SK-N-MC (cell line): ENCODE results near the gene ITPRIP.

Experiments
- DNase-seq: peaks from one replicate; pipeline ENCODE4 v3.0.0-alpha.2; 2011; ENCODE audit warnings: low read depth, low spot score
- H3K27ac ChIP-seq: fragments of 200-600 bp; sonication (generic); 2 replicates; pipeline ENCODE4 v1.5.1; 2016; ENCODE audit warnings: mixed run types
- H3K36me3 ChIP-seq: fragments of 200-600 bp; sonication (generic); 2 replicates; pipeline ENCODE4 v1.6.1; 2017; ENCODE audit warnings: antibody characterized with exemption, low read length, mixed read lengths; ENCODE audit not compliant: insufficient read depth
- H3K4me3 ChIP-seq: fragments of 200-600 bp; sonication (generic); 2 replicates; pipeline ENCODE4 v1.5.1; 2016
- H3K9ac ChIP-seq: fragments of 200-600 bp; sonication (generic); 2 replicates; pipeline ENCODE4 v1.8.0; 2017; ENCODE audit warnings: mixed run types, mixed read lengths; ENCODE audit not compliant: insufficient read length
- H3K9me3 ChIP-seq: fragments of 200-600 bp; sonication (generic); 2 replicates; pipeline ENCODE4 v1.6.1; 2017; ENCODE audit warnings: low read depth, mild to moderate bottlenecking, antibody characterized with exemption, low read length, moderate library complexity, mixed read lengths
- EZH2 ChIP-seq: fragments of 200-600 bp; sonication (generic); IDR thresholded peaks from one replicate; pipeline ENCODE4 v1.6.1; 2017; ENCODE audit warnings: antibody characterized with exemption
- FOXP2 ChIP-seq: optimal IDR thresholded peaks from 2 replicates; pipeline ENCODE3; 2011; ENCODE audit warnings: mild to moderate bottlenecking, moderate library complexity; ENCODE audit not compliant: insufficient read depth; ENCODE audit errors: extremely low read length, control extremely low read depth
- POLR2AphosphoS5 ChIP-seq: IDR thresholded peaks from 2 replicates; pipeline ENCODE4 v1.6.1; 2012; ENCODE audit warnings: mild to moderate bottlenecking, low read depth, low read length, borderline replicate concordance

Gene ITPRIP

DNA sequence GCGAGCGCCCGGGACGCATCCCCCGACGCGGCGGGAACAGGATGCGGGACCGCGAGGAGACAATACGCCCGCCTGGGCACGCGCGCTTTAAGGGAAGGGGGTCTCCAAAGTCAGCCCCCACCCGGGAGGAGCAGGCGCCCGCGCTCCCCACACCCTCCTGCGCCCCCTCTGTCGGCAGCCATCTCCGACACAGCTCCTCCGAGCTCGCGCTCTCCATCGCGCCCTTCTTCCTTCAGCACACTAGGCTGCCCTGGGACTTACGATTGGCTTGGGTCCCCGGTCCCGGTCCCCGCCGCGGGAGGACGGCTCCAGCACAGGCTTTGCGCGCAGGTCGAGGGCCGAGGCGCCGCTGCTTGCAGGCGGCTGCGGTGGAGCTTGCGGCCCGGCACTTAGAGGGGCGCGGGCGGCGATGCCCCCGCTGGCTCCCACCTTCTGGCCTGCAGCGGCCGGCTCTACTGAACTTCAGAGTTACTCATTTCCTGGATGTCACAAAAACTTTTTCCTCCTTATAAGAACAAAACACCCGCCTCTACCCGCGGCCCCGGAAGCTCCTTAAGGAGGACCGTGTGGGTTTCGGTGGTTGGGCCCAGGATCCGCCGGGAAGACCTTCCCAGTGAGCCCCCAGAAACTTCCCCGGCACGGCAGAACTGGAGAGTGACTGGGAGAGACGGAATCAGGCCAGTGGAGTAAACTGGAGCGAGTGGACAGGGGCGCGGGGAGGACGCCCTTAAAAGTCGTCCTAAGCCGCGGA lies at the start of gene ITPRIP:
ITPRIP (minus strand) TSS at position 481 of the 751 bp plus-strand sequence. CDS start 22,414 bp downstream, outside the sequence.
- H3K36me3 ChIP-seq, result no peaks in the 10 kb centered on the region
- TF ChIP-seq POLR2AphosphoS5 (peak; percentile 33; the same call in 1 of the 2 replicates), FOXP2 (no peak)
- H3K27ac ChIP-seq, result peak within 1 kb of the TSS; percentile 94
- no peaks in the 10 kb centered on the region for H3K9me3 ChIP-seq
- DNase-seq, result no peak
- H3K9ac ChIP-seq, result peak within 1 kb of the TSS; percentile 90
- H3K4me3 ChIP-seq, result peak within 1 kb of the TSS; percentile 85

GRCh38 chr10:104387130-104387888 lies 49.0 kb upstream of the ITPRIP start:
- TF ChIP-seq POLR2AphosphoS5, result no peak
- no peak for TF ChIP-seq FOXP2
- TF ChIP-seq EZH2, result no peak
- Histone ChIP-seq H3K9me3 (no peaks in the 10 kb centered on the region), H3K27ac (no peak overlapping the region), H3K4me3 (no peak overlapping the region), H3K36me3 (no peaks in the 10 kb centered on the region), H3K9ac (no peak overlapping the region)
- no peak for DNase-seq

- Histone ChIP-seq H3K9ac (no peak overlapping the region), H3K9me3 (no peaks in the 10 kb centered on the region), H3K27ac (no peak overlapping the region), H3K4me3 (no peak overlapping the region), H3K36me3 (no peaks in the 10 kb centered on the region)
- TF ChIP-seq EZH2 (no peak), POLR2AphosphoS5 (no peak), FOXP2 (no peak)
- DNase-seq, result no peak
Measured at GRCh38 chr10:104380336-104380735, 42.1 kb upstream of the ITPRIP start.

GRCh38 chr10:104376784-104377300 lies 38.6 kb upstream of the ITPRIP start:
- Histone ChIP-seq H3K9ac (no peak overlapping the region), H3K4me3 (no peak overlapping the region), H3K27ac (no peak overlapping the region), H3K36me3 (no peaks in the 10 kb centered on the region), H3K9me3 (no peaks in the 10 kb centered on the region)
- no peak for TF ChIP-seq FOXP2
- TF ChIP-seq POLR2AphosphoS5, result no peak
- no peak for TF ChIP-seq EZH2
- no peak for DNase-seq

DNA sequence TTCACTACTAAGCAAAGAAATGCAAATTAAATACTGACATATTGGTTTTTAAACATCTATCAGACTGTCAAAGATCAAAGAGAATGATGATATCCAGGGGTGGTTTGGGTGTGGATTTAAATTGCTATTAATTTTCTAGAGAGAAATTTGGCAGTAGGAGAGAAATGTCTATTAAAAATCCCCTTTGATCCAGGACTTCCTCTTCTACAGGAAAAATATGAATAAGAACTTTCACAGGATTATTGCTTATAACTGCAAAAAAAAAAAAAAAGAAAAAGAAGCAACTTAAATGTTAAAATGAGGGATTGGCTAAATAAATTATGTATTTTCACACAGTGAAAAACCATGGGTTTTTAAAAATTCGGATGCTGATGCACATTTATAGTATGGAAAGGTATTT lies 36.3 kb upstream of the ITPRIP start:
- Histone ChIP-seq H3K9ac (no peak overlapping the region), H3K36me3 (no peaks in the 10 kb centered on the region), H3K4me3 (no peak overlapping the region), H3K9me3 (no peaks in the 10 kb centered on the region), H3K27ac (no peak overlapping the region)
- DNase-seq, result no peak
- no peak for TF ChIP-seq FOXP2

GRCh38 chr10:104371753-104372152 lies 33.5 kb upstream of the ITPRIP start:
- H3K4me3 ChIP-seq, result no peak overlapping the region
- no peak overlapping the region for H3K9ac ChIP-seq
- no peaks in the 10 kb centered on the region for H3K9me3 ChIP-seq
- H3K27ac ChIP-seq, result no peak overlapping the region
- no peak for DNase-seq
- H3K36me3 ChIP-seq, result no peaks in the 10 kb centered on the region
- TF ChIP-seq POLR2AphosphoS5, result no peak

GRCh38 chr10:104368381-104368780 lies 30.1 kb upstream of the ITPRIP start:
- no peak for TF ChIP-seq POLR2AphosphoS5
- no peak for TF ChIP-seq EZH2
- no peak for TF ChIP-seq FOXP2
- Histone ChIP-seq H3K4me3 (no peak overlapping the region), H3K9me3 (no peaks in the 10 kb centered on the region), H3K36me3 (no peaks in the 10 kb centered on the region), H3K27ac (no peak overlapping the region), H3K9ac (no peak overlapping the region)
- DNase-seq, result no peak

DNA sequence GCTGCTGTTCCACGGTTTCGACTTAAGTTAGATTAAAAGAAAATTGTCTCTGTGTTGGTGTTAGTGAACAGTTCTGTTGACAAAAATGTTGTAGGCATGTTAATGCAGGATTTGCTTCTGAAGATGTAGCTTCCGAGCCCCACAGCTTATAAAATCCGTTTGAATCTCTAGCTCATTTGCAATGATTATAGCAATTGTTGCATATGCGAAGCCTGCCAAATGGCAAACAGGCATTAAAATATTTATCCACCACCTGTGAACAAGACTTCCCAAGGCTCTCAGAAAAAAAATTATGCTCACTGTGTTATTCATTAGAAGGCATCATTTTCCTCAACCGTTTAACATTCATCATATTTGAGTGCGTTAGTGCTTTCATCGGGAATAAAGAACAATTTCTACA lies 29.6 kb upstream of the ITPRIP start:
- TF ChIP-seq EZH2 (no peak), FOXP2 (no peak), POLR2AphosphoS5 (no peak)
- Histone ChIP-seq H3K9ac (no peak overlapping the region), H3K27ac (no peak overlapping the region), H3K9me3 (no peaks in the 10 kb centered on the region), H3K4me3 (no peak overlapping the region), H3K36me3 (no peaks in the 10 kb centered on the region)
- no peak for DNase-seq
